KMS-11 (cell line): ENCODE data around the gene STAMBPL1.

Experiments
- H2AFZ ChIP-seq: fragments of 200-600 bp; sonication (generic); 2 replicates; pipeline ENCODE4 v1.6.1; 2016; ENCODE audit warnings: antibody characterized with exemption, mixed run types, low read depth
- H3K27ac ChIP-seq: fragments of 200-600 bp; sonication (generic); 2 replicates; pipeline ENCODE4 v1.6.1; 2016; ENCODE audit warnings: mild to moderate bottlenecking, mixed run types
- H3K27me3 ChIP-seq: fragments of 200-600 bp; sonication (generic); 2 replicates; pipeline ENCODE4 v1.6.1; 2017; ENCODE audit warnings: mild to moderate bottlenecking, low read depth, mixed run types, moderate library complexity; ENCODE audit not compliant: insufficient read depth
- H3K36me3 ChIP-seq: fragments of 200-600 bp; sonication (generic); 2 replicates; pipeline ENCODE4 v1.6.1; 2017; ENCODE audit warnings: mild to moderate bottlenecking, mixed run types; ENCODE audit not compliant: insufficient read depth
- H3K4me1 ChIP-seq: fragments of 200-600 bp; sonication (generic); 2 replicates; pipeline ENCODE4 v1.6.1; 2016; ENCODE audit warnings: mild to moderate bottlenecking, low read depth, mixed run types; ENCODE audit not compliant: poor library complexity, severe bottlenecking
- H3K4me2 ChIP-seq: fragments of 200-600 bp; sonication (generic); 2 replicates; pipeline ENCODE4 v1.7.0; 2016; ENCODE audit warnings: mild to moderate bottlenecking, mixed run types
- H3K4me3 ChIP-seq: fragments of 200-600 bp; sonication (generic); IDR thresholded peaks from 2 replicates; pipeline ENCODE4 v1.6.1; 2017; ENCODE audit warnings: low read depth, low read length, mixed read lengths; ENCODE audit not compliant: insufficient read depth
- H3K79me2 ChIP-seq: fragments of 200-600 bp; sonication (generic); 2 replicates; pipeline ENCODE4 v1.6.1; 2016; ENCODE audit warnings: low read depth, mixed run types; ENCODE audit not compliant: insufficient read depth
- H3K9ac ChIP-seq: fragments of 200-600 bp; sonication (generic); 2 replicates; pipeline ENCODE4 v1.6.1; 2016; ENCODE audit warnings: mild to moderate bottlenecking, mixed run types
- H4K20me1 ChIP-seq: fragments of 200-600 bp; sonication (generic); 2 replicates; pipeline ENCODE4 v1.6.1; 2016; ENCODE audit warnings: mild to moderate bottlenecking, mixed run types; ENCODE audit not compliant: insufficient read depth
- CTCF ChIP-seq: fragments of 200-600 bp; sonication (generic); conservative IDR thresholded peaks from 2 replicates; pipeline ENCODE4 v1.6.1; 2017; ENCODE audit warnings: low read depth, mild to moderate bottlenecking, antibody characterized with exemption, low read length, moderate library complexity, mixed read lengths

STAMBPL1 gene

GRCh38 chr10:88946965-88947590 is 67.0 kb downstream of the STAMBPL1 start:
- Histone ChIP-seq H3K36me3 (no peaks in the 10 kb centered on the region), H3K79me2 (no peaks in the 10 kb centered on the region), H3K9ac (no peak overlapping the region), H3K4me1 (peaks cover 10% of the 10 kb centered on the region), H3K27ac (no peak overlapping the region), H3K4me3 (no peak overlapping the region), H4K20me1 (no peaks in the 10 kb centered on the region), H3K27me3 (no peaks in the 10 kb centered on the region; the same call in 1 of the 2 replicates), H2AFZ (no peak overlapping the region), H3K4me2 (no peak overlapping the region)
- no peak for TF ChIP-seq CTCF

DNA sequence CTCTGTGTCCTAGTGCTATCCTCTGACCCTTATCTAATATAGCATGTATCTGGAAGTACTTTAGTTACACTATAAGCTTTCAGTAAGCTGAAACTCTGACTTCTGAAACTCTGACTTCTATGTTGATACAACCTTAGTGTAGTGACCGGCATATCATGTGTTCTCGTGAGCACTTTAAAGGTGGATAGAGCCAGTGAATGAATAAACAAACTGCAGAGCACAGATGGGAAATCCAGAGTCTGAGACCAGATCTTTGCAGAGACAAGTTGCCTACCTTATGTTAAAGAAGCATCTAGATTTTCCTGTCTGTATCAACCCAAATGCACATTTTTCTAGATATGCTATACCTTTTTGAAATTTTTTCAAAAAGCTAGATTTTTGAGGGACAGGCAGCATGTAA is 69.0 kb downstream of the STAMBPL1 start:
- no peak overlapping the region for H3K27ac ChIP-seq

DNA sequence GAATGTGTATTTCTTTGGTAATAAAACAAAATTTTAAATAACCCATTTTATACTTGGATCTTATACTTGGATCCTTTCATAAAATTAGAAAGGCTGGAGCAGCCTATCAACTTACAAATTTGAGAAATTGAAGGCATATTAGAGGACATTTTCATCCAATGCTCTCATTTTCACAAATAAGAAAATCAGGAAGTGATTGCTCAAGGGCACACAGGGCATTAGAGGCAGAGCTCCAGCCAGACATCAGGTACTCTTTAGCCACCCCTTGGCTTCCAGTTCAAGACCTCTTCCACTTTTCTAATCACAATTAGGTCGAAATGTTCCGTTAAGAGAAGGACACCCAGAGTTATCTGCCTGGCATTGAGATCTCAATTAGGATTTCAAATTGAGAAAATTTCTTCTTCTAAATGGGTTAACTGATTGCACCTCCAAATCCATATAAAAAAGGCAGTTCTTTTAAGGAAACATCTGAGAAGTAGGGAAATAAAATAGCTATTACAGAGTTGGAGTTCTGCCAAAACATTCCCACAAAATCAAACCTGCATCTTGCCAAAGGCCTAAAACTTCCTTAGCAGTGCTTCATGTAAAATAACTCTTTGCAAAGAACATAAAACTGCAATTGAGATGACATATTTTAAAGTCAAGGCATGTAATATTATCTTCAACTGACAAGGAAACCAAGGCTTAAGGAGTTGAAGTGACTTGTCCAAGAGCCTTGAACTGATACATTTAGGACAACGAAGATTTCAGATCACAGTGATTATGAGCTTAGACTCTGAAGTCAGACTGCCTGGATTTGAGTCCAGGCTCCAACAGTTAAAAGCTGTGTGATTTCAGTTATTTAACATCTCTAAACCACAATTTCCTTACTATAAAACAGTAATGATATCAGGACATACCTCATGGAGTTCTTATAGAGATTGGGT is 70.1 kb downstream of the STAMBPL1 start:
- Histone ChIP-seq H3K27me3 (no peaks in the 10 kb centered on the region), H3K79me2 (no peaks in the 10 kb centered on the region), H2AFZ (no peak overlapping the region), H3K27ac (no peak overlapping the region), H3K9ac (no peak overlapping the region), H3K4me2 (no peak overlapping the region), H3K4me3 (no peak overlapping the region), H3K4me1 (peaks cover 3% of the 10 kb centered on the region), H4K20me1 (no peaks in the 10 kb centered on the region), H3K36me3 (no peaks in the 10 kb centered on the region)
- TF ChIP-seq CTCF, result no peak

More for the DNA sequence above, 69.0 kb downstream of the STAMBPL1 start:
- Histone ChIP-seq H3K36me3 (no peaks in the 10 kb centered on the region), H3K4me1 (peaks cover 10% of the 10 kb centered on the region), H3K27me3 (no peaks in the 10 kb centered on the region; the same call in 1 of the 2 replicates), H3K4me2 (no peak overlapping the region), H3K9ac (no peak overlapping the region), H3K79me2 (no peaks in the 10 kb centered on the region), H4K20me1 (no peaks in the 10 kb centered on the region), H3K4me3 (no peak overlapping the region), H2AFZ (no peak overlapping the region)
- TF ChIP-seq CTCF, result no peak

DNA sequence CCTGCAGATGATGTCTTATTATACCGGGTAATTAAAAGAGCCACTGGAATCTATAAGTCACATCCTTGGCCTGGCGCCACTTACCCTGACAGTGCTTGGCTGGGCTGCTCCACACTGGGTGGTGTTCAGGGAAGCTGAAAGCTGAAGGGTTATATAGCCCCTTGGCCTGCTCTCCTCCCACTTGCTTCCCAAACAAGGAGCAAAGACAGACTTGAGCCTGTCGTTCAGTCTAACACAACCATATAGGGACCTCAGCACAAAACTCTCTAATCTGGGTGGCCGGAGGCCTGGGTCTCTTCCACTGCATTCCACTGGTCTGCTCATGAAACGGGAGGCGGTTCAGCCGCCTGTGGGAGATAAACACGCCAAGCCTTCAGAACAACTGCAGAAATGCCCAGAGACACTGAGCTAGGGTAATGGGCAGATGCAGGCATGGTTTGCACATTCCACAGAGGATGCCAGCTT is 72.6 kb downstream of the STAMBPL1 start, which contains the start of gene ACTA2:
Gene ACTA2, minus strand, starts transcription at position 127 of the 465 bp plus-strand sequence. CDS start 3,843 bp downstream, outside the sequence.
- H2AFZ ChIP-seq, result no peak within 1 kb of the TSS
- H3K9ac ChIP-seq, result no peak within 1 kb of the TSS
- no peak within 1 kb of the TSS for H3K4me2 ChIP-seq
- H3K4me1 ChIP-seq, result no peaks in the 10 kb centered on the region
- no peaks in the 10 kb centered on the region for H3K79me2 ChIP-seq
- H3K27me3 ChIP-seq, result no peaks in the 10 kb centered on the region
- no peaks in the 10 kb centered on the region for H3K36me3 ChIP-seq
- no peaks in the 10 kb centered on the region for H4K20me1 ChIP-seq
- TF ChIP-seq CTCF, result no peak
- no peak within 1 kb of the TSS for H3K27ac ChIP-seq
- no peak within 1 kb of the TSS for H3K4me3 ChIP-seq
